GM19035 (cell line): ENCODE measurements around the gene SEC14L3.

Source experiments
- ATAC-seq: cut with Tn5 transposase; IDR thresholded peaks from one replicate; pipeline ENCODE4 v1.9.1; 2021; ENCODE audit not compliant: unreplicated experiment

SEC14L3 gene

GRCh38 chr22:30445438-30446145, 26.2 kb downstream of the SEC14L3 start:
- no peak for ATAC-seq

- ATAC-seq = no peak
Observed at GRCh38 chr22:30444632-30445437, 27.0 kb downstream of the SEC14L3 start.

GRCh38 chr22:30441088-30441487, 30.7 kb downstream of the SEC14L3 start:
- no peak for ATAC-seq

GRCh38 chr22:30439836-30440235, 32.0 kb downstream of the SEC14L3 start:
- ATAC-seq = no peak

GRCh38 chr22:30439226-30439625, 32.6 kb downstream of the SEC14L3 start:
- ATAC-seq = no peak

- no peak for ATAC-seq
Observed at GRCh38 chr22:30438559-30438958, 33.3 kb downstream of the SEC14L3 start.

- no peak for ATAC-seq
Observed at GRCh38 chr22:30436196-30436595, 35.6 kb downstream of the SEC14L3 start.

- ATAC-seq = no peak
Observed at GRCh38 chr22:30435674-30436126, 36.1 kb downstream of the SEC14L3 start.

GRCh38 chr22:30434843-30435242, 37.0 kb downstream of the SEC14L3 start:
- no peak for ATAC-seq

- ATAC-seq = no peak
Observed at GRCh38 chr22:30433773-30434172, 38.0 kb downstream of the SEC14L3 start.

- ATAC-seq = no peak
Observed at GRCh38 chr22:30433227-30433626, 38.6 kb downstream of the SEC14L3 start.

GRCh38 chr22:30432520-30432919, 39.3 kb downstream of the SEC14L3 start:
- ATAC-seq = no peak

- no peak for ATAC-seq
Observed at GRCh38 chr22:30432096-30432495, 39.7 kb downstream of the SEC14L3 start.

GRCh38 chr22:30430933-30431332, 40.9 kb downstream of the SEC14L3 start:
- ATAC-seq = no peak

GRCh38 chr22:30429887-30430286, 41.9 kb downstream of the SEC14L3 start:
- ATAC-seq = no peak

- no peak for ATAC-seq
Observed at GRCh38 chr22:30427871-30428270, 43.9 kb downstream of the SEC14L3 start.

GRCh38 chr22:30426388-30427353, 45.1 kb downstream of the SEC14L3 start:
- no peak for ATAC-seq

- no peak for ATAC-seq
Observed at GRCh38 chr22:30425616-30426387, 46.0 kb downstream of the SEC14L3 start, which contains the start of gene MTFP1. Gene MTFP1, plus strand, starts transcription at chr22:30425768. Its CDS starts 112 bp downstream, at chr22:30425880.

GRCh38 chr22:30425327-30425615, 46.5 kb downstream of the SEC14L3 start:
- ATAC-seq = no peak

GRCh38 chr22:30424534-30425326, 47.1 kb downstream of the SEC14L3 start:
- ATAC-seq = no peak
